Activated CD4-positive, CD25-positive, alpha-beta regulatory T cell treated with anti-CD3 and anti-CD28 coated beads, Interleukin-2, amount 50 U/mL, for 72 hours (primary cell): ENCODE results near the gene HOGA1.

Experiments
- DNase-seq: peaks from one replicate; pipeline ENCODE4 v3.0.0; 2021

HOGA1 gene

DNA sequence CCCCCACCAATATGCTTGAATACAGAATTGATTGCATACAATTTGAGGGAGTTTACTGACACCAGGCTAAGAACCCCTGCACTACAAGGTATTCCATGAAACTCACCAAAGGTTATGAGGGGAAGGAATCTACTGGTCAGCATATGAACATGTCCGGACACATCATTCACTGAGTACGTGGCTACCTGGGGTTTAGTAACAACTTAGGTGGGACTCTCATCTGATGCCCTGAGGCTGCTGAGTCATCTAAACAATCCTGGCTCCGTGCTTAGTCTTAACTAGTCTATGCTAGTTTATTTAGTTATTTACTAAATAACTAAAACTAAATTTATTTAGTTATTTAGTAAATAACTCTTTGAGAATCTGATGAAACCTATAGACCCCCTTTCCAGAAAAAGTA, 67.6 kb downstream of the HOGA1 start:
- no peak for DNase-seq

- no peak for DNase-seq
These were observed 72.6 kb downstream of the HOGA1 start for GRCh38 chr10:97656777-97657176.

- DNase-seq: no peak
These were observed 75.4 kb downstream of the HOGA1 start for GRCh38 chr10:97659589-97659988.
